ENCODE data around the gene CNOT1.

GRCh38 chr16:58501242-58502131 lies 128.1 kb downstream of the CNOT1 start:
- TF ChIP-seq CTCF (conservative IDR thresholded peaks at IDR 0.05; ENCODE audit: low read depth, low read length) (no peak), EZH2 (IDR thresholded peaks at IDR 0.05; ENCODE audit: low read length, unreplicated experiment) (no peak), EZH2phosphoT487 (IDR thresholded peaks at IDR 0.05; ENCODE audit: borderline replicate concordance, low read length) (no peak)
